Suppressor macrophage treated with lipopolysaccharide for 4 hours (primary cell): ENCODE results near the gene HEBP1.

Experiments used
- DNase-seq: peaks from one replicate; pipeline ENCODE4 v3.0.0-alpha.2; 2020

HEBP1 gene

GRCh38 chr12:13023811-13024530, 23.9 kb upstream of the HEBP1 start:
- peak; percentile 65 for DNase-seq

DNA sequence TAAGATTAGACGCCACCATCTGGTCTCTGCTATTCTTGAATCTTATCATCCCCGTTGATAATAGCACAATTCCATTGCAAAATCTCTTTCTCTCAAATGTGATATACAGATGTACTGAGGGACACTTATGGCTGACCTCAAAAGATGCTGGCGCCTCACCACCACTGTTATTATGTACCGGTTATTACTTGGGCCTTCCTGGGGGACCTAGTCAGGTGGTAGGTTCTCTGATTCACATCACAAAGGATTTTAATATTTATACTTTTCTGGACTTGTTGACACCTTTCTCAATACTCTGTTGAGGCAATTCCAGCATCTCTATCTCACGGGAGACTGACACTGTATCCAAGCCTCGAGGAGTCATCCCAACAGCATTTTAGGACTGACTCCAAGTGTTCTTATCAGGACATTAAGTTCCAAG, 22.8 kb upstream of the HEBP1 start:
- DNase-seq: no peak

DNA sequence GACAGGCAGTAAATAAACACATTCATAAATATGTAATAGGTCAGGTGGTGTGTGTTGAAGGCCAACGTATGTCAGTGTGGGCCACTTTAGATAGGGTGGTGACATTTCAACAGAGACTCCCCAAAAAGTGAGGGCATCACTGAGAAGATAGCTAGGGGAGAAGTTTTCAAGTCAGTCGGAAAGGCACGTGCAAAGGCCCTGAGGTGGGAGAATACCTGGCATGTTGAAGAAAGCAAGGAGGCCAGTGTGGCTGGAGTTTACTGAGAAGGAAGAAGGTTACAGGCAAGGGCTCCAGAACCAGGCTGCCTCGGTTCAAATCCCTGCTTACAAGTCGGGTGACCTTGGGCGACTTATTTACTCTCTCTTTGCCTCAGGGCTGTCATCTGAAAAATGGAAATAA, 11.0 kb upstream of the HEBP1 start:
- no peak for DNase-seq

- no peak for DNase-seq
Measured at GRCh38 chr12:13008741-13009380, 8.8 kb upstream of the HEBP1 start.

DNA sequence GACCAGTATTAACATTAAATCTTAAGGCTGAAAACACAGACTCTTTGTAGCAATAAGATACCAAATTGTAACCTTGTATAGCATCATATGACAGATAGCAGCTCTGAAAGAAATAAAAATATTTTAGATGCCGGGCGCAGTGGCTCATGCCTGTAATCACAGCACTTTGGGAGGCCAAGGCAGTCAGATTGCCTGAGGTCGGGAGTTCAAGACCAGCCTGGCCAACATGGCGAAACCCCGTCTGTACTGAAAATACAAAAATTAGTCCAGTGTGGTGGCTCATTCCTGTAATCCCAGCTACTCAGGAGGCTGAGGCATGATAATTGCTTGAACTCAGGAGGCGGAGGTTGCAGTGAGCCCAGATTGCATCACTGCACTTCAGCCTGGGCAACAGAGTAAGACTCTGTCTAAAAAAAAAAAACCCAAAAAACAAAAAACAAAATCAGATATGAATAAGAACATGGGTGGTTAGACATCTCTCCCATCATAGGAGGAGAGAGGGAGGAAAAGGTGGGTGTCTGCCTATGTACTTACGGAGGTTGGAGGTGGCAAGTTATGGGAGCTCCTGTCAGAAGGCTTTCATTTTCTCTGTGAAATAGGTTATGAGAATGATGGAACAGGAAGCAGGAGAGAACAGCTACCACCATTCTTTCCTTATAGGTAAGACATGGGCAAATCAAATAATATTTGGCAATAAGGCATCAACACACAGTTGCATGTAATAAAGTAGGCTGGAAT, 7.6 kb upstream of the HEBP1 start:
- DNase-seq: no peak

DNA sequence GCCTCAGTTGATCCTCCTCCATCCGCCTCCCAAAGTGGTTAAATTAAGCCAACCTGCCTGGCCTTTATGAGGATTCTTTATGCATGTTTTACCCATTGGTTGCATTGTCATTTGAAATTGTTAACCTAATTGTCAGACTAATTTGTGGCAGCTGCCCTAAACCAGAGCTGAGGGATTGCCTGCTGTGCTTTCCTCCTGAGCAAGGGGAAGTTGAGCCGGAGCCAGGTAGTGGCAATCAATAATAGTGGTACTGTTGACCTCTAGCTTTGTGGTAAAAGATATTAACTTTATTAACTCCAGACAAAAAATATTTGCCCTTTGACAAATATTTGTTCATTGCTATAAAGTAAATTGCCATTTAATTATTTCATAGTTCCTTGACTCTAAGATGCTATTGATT, 5.6 kb upstream of the HEBP1 start:
- DNase-seq: no peak

GRCh38 chr12:13004986-13005385, 4.9 kb upstream of the HEBP1 start:
- DNase-seq: no peak

- peak; percentile 46 for DNase-seq
Measured at GRCh38 chr12:13004361-13004760, 4.3 kb upstream of the HEBP1 start.

DNA sequence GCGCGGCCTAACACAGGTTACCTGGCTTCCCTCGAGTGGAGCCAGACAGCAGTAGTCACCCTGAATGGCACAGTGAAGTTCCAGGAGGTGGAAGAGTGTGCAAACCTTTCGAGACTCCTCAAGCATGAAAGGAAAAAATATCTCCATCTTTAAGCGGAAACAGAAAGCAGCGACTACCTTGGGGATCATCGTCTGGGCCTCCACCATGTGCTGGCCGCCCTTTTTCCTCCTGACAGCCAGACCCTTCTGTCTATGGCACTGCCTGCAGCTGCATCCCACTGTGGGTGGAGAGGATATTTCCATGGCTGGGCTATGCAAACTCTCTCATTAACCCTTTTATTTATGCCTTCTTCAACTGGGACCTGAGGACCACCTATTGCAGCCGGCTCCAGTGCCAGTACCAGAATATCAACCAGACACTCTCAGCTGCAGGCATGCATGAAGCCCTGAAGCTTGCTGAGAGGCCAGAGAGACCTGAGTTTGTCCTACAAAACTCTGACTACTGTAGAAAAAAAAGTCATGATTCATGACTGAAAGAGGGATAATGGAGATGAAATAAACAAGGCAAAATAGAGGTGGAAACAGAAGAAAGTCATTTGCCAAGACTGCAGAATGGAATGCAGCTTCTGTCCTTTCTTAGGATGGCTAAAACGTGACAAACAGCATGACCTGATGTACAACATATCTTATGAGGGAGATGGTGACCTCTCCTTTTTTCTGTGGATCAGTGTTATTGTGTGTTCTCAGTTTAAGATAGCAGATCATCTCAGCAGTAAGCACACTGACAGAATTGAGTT, 2.4 kb upstream of the HEBP1 start:
- DNase-seq: no peak

GRCh38 chr12:13001775-13002040, 1.6 kb upstream of the HEBP1 start:
- DNase-seq: no peak

- peak; percentile 72 for DNase-seq
Measured at GRCh38 chr12:13000925-13001774, 1.1 kb upstream of the HEBP1 start.

DNA sequence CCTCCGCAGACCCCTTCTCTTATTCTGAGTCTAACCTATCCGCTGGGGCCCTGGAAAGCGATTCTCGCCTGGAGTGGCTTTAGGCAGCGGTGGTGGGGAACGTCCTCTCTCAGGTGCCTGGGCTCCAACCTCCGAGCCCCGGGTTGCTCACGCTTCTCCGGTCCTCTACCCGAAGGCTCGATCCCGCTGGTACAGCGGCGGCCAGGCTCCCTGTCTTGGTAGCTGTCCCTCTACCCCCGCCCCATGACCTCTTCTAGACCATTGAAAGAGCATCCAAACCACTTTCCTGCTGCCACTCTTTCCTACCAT, 505 bp upstream of the HEBP1 start:
- DNase-seq: peak; percentile 32

GRCh38 chr12:12999271-12999958, 650 bp downstream of the HEBP1 start:
- DNase-seq: no peak

GRCh38 chr12:12998248-12998647, 1.8 kb downstream of the HEBP1 start:
- no peak for DNase-seq

DNA sequence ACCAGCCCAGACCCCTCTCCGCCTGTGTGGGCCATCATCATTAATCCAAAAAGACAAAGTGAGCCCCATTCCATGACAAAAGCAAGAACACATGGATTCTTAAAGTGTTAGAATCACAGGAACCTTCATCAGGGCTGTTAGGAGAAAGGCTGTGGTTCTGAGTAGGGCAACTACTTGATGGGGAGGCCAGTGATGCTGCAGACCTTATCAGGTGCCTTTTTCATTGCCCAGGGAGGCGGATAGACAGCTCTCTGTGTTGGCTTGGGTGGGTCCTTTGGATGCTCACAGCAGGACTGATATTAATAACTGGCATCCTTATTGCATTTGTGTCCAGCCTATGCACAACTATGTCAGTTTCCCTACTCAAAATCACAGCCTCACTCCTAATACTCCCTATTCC, 2.3 kb downstream of the HEBP1 start:
- DNase-seq: no peak

GRCh38 chr12:12997156-12997555, 2.9 kb downstream of the HEBP1 start:
- DNase-seq: no peak

- no peak for DNase-seq
Measured at GRCh38 chr12:12996209-12996608, 3.9 kb downstream of the HEBP1 start.

DNA sequence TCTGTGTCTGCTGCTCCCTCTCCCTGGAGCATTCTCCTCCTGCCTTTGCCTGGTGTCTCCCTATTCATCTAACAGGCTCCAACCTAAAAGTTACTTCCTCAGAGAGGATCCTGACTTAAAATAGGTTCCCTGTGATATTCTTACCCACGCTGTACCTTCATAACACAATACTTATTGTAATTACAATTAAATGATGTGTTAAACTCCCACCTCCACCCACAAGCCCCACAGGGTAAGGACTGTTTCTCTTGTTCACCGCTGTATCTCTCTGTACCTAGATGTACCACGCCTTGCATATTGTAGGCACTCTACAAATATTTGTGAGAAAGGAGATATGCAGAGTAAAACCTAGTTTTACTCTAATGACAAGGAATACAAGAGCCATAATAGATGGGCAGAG, 5.0 kb downstream of the HEBP1 start:
- DNase-seq: no peak

- DNase-seq: no peak
Measured at GRCh38 chr12:12993367-12993766, 6.7 kb downstream of the HEBP1 start.

DNA sequence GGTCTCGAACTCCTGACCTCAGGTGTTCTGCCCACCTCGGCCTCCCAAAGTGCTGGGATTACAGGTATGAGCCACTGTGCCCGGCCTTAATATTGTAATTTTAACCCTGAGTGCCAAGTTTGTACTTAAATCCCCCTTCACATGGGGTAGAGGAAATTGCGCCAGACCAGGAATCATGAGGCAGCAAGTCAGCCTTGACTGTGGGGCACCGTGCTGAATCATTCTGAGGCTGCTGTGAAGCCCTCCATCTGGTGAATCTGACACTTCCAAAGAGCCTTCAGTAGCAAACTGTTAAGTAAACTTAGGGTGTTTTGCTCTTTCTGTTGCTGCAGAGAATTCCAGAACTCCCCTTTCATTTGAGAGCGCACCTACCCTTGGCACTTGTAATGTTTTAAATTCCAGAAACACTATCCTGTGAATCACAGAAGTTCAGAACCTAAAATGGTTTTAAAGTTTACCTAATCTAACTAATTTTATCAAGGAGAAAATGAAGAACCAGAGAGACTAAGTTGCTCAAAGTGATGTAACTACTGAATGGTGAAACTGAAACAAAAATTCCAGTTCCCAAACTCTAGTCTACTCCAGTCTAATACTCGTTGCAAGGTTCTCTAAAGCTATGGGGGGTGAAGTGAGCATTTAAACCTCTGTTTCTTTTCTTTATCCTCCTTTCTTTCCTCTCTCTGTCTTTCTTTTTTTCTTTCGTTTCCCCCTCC, 7.5 kb downstream of the HEBP1 start:
- DNase-seq: peak; percentile 86

DNA sequence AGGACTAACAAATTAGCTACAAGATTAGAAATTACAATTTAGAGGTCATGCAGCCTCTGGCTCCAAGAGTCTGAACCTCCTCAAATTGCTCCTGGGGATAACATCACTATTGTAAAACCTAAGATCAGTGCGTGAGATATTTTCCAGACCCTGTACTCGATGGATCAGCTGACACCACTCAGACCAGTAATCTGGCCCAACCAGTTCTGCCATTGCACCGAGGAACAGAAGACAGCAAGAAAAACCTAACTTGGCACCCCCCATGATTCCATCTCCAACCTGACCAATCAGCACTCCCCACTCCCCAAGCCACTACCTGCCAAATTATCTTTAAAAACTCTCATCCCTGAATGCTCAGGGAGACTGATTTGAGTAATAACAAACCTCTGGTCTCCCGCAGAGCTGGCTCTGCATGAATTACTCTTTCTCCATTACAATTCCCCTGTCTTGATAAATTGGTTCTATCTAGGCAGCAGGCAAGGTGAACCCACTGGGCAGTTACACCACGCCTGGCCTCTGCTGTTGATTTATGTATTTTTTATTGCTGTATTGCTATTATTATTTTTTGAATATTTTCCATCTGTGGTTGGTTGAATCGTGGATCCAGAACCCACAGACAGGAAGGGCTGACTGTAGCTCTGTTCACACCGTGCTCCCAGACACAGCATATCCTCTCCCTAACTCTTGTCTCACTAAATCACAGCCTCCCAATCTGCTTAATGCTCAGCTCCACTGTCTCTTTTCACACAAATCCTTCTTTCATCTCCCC, 9.2 kb downstream of the HEBP1 start:
- DNase-seq: no peak
